ENCODE data around the gene FOLR1. TPM values are rescaled to one million over a fixed set of nuclear protein-coding genes. Genes with fewer than 3 reads are reported as not detected.

The FOLR1 gene
- total RNA-seq, 1 donor from 2014 or later: 2.7 TPM

DNA sequence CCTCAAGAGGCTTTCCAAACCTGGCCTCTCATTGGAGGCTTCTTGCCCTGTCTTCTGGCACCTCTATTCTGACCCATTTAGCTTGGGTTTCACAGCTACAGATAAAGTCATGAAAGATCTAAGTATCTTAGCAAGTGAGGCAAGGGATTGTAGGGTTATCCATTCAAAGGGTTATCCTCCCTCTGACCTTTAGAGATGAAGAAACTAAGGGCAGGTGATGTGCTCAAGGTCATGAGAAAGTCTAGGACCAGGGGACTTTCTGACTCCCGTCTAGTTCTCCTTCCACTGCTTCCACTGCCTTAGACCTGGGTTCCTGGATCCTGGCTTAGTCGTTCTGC, 44.8 kb downstream of the FOLR1 start:
- no peak for DNase-seq (ENCODE audit: extremely low spot score, unreplicated experiment)
- peaks cover 24% of the 10 kb centered on the region for H3K36me3 Mint-ChIP-seq
- H3K27me3 Mint-ChIP-seq: peaks cover 24% of the 10 kb centered on the region
- TF ChIP-seq, protein P1, sequence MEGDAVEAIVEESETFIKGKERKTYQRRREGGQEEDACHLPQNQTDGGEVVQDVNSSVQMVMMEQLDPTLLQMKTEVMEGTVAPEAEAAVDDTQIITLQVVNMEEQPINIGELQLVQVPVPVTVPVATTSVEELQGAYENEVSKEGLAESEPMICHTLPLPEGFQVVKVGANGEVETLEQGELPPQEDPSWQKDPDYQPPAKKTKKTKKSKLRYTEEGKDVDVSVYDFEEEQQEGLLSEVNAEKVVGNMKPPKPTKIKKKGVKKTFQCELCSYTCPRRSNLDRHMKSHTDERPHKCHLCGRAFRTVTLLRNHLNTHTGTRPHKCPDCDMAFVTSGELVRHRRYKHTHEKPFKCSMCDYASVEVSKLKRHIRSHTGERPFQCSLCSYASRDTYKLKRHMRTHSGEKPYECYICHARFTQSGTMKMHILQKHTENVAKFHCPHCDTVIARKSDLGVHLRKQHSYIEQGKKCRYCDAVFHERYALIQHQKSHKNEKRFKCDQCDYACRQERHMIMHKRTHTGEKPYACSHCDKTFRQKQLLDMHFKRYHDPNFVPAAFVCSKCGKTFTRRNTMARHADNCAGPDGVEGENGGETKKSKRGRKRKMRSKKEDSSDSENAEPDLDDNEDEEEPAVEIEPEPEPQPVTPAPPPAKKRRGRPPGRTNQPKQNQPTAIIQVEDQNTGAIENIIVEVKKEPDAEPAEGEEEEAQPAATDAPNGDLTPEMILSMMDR (conservative IDR thresholded peaks at IDR 0.05): no peak
- H3K4me3 Mint-ChIP-seq: no peak overlapping the region
- H3K27ac Mint-ChIP-seq: peak overlapping the region; percentile 35
- no peaks in the 10 kb centered on the region for H3K9me3 Mint-ChIP-seq
- peaks cover 16% of the 10 kb centered on the region for H3K4me1 Mint-ChIP-seq (ENCODE audit: unreplicated experiment)

DNA sequence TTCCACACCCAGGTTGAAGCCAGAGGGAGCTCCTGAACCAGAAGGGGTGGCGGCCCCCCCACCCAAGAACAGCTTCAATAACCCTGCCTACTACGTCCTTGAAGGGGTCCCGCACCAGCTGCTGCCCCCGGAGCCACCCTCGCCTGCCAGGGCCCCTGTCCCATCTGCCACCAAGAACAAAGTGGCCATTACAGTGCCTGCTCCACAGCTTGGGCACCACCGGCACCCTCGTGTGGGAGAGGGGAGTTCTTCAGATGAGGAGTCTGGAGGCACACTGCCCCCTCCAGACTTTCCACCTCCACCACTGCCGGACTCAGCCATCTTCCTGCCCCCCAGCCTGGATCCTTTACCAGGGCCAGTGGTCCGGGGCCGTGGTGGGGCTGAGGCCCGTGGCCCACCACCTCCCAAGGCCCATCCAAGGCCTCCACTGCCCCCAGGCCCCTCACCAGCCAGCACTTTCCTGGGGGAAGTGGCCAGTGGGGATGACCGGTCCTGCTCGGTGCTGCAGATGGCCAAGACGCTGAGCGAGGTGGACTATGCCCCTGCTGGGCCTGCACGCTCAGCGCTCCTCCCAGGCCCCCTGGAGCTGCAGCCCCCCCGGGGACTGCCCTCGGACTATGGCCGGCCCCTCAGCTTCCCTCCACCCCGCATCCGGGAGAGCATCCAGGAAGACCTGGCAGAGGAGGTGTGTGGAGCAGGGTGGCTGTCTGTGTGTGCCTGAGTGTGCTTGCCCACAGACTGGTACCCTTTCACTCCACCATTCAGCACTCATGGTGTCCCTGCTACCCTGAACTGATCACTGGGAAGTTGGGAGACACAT, 45.4 kb downstream of the FOLR1 start:
- Mint-ChIP-seq H3K4me1 (ENCODE audit: unreplicated experiment) (peaks cover 16% of the 10 kb centered on the region), H3K27me3 (peaks cover 30% of the 10 kb centered on the region), H3K4me3 (no peak overlapping the region), H3K9me3 (peaks cover 4% of the 10 kb centered on the region), H3K36me3 (peaks cover 29% of the 10 kb centered on the region), H3K27ac (peak overlapping the region; percentile 23)
- TF ChIP-seq, protein P1 (conservative IDR thresholded peaks at IDR 0.05): no peak
- DNase-seq (ENCODE audit: extremely low spot score, unreplicated experiment): peak; percentile 66

DNA sequence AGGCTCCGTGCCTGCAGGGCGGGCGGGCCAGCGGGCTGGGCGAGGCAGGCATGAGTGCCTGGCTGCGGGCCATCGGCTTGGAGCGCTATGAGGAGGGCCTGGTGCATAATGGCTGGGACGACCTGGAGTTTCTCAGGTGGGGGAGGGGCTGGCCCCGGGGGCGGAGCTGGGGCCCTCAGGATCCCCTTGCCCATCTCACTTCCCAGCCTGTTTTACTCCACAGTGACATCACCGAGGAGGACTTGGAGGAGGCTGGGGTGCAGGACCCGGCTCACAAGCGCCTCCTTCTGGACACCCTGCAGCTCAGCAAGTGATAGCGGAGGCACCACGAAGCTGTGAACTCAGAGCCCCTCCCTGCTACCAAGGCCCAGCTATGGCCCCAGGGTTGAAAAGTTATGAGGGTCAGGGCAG, 46.1 kb downstream of the FOLR1 start:
- H3K4me1 Mint-ChIP-seq (ENCODE audit: unreplicated experiment): peaks cover 16% of the 10 kb centered on the region
- H3K27me3 Mint-ChIP-seq: peaks cover 37% of the 10 kb centered on the region
- no peak overlapping the region for H3K27ac Mint-ChIP-seq
- TF ChIP-seq, protein P1 (conservative IDR thresholded peaks at IDR 0.05): peak; percentile 87
- H3K9me3 Mint-ChIP-seq: peaks cover 6% of the 10 kb centered on the region
- DNase-seq (ENCODE audit: extremely low spot score, unreplicated experiment): peak; percentile 75
- no peak overlapping the region for H3K4me3 Mint-ChIP-seq
- peaks cover 26% of the 10 kb centered on the region for H3K36me3 Mint-ChIP-seq

DNA sequence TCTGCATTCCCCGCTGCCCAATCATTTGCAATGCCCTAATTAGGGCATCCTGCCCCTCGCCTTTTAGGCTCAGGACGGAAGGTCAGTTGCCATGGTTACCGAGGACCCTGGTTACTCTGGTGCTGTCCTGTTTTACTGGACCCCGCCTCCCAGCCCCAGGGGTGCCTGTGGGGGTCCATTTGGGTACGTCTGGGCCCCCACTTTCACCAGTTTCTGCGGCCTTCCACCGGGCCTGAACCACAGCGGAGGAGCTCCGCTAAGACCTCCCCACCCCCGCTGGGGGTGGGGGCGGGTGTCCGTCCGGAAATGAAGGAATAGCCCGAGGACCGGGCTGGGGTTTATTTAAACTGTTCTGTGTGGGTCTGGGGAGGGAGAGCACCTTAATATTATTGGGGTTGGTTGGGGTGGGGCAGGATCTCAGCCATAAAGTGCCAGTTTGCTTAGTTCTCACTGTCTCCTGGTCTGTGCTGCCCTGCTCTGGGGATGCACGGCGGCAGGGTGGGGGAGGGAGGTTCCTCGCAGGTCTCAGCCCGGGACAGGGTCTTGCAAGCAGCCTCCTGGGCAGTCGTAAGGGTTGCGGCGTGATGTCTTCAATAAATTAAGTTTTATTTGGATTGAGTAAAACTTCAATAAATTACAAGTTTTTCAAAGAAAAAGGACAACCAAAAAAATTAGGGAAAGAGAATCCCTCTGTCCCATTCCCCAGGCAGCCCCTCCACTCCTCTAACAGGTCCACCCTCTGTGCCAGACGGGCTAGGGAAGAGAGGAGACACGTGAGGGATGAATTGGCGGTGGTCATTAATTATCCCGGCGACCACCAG, 46.8 kb downstream of the FOLR1 start:
- H3K4me3 Mint-ChIP-seq: peak overlapping the region; percentile 86
- peaks cover 21% of the 10 kb centered on the region for H3K4me1 Mint-ChIP-seq (ENCODE audit: unreplicated experiment)
- H3K27me3 Mint-ChIP-seq: peaks cover 43% of the 10 kb centered on the region
- no peak for DNase-seq (ENCODE audit: extremely low spot score, unreplicated experiment)
- TF ChIP-seq, protein P1 (conservative IDR thresholded peaks at IDR 0.05): no peak
- H3K27ac Mint-ChIP-seq: peak overlapping the region; percentile 84
- H3K36me3 Mint-ChIP-seq: peaks cover 23% of the 10 kb centered on the region
- H3K9me3 Mint-ChIP-seq: peaks cover 6% of the 10 kb centered on the region

DNA sequence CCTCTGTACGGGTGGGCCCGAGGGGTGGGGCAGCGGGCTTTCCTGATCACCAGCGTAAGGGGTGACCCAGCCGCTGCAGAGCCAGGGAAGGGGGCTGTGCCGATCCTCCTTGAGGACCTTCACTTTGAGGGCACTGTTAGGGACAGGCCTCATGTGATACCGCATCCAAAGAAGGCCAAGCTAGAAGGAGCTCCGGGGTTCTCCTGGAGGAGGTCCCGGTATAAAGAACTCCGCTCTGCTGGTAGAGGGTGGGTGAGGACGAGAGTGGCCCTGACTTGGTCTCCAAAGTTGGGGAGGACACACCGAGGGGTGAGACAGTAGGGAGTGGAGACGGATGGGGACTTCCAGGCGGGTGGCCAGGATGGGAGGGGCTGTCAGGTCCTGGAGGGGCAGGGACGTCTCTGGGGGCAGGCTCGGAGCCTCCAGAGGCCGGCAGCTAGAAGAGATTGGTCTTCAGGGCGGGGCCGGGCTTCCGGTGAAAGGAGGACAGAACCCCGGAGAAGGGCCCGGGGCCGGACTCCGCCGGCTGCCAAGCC, 47.4 kb downstream of the FOLR1 start:
- peaks cover 21% of the 10 kb centered on the region for H3K4me1 Mint-ChIP-seq (ENCODE audit: unreplicated experiment)
- peak overlapping the region; percentile 86 for H3K4me3 Mint-ChIP-seq
- DNase-seq (ENCODE audit: extremely low spot score, unreplicated experiment): no peak
- peaks cover 16% of the 10 kb centered on the region for H3K36me3 Mint-ChIP-seq
- H3K27ac Mint-ChIP-seq: peak overlapping the region; percentile 84
- TF ChIP-seq, protein P1 (conservative IDR thresholded peaks at IDR 0.05): no peak
- peaks cover 6% of the 10 kb centered on the region for H3K9me3 Mint-ChIP-seq
- peaks cover 43% of the 10 kb centered on the region for H3K27me3 Mint-ChIP-seq

All from type B pancreatic cell (in vitro differentiated cells).